ENCODE measurements around the gene PRKACA.

PRKACA gene

DNA sequence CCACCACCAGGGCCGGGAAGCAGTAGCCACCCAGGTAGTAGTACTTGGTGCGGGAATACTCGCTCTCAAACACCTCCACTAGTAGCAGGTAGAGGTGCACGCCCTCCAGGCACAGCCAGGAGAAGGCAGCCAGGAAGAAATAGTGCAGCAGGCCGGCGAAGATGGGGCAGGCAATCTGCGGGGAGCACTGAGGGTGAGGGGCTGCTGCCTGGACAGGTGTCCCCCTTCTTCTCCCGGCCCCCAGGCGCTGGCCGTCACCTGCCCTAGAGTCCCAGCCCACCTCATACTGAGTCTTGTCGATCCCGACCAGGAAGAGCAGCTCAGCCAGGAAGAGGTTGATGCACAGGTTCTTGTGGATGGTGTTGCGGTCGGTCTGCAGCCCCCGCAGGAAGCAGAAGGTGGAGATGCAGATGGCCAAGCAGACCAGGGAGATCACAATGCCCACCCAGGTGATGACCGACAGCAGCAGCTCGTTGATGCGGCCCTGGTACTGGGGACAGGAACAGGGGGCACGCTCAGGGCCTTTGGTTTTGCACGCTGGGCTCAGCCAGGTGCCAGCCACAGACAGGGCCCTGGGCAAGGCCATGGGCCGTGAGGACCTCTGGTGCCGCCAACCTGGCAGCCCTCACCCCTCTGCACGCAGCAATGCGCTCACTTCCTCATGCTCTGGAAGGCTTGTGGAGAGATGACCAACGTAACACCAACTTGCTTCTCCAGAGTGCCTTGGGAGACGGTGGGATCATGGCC lies 39.6 kb upstream of the PRKACA start:
- Histone ChIP-seq H3K27me3 (ENCODE audit: low read depth, low read length) (no peaks in the 10 kb centered on the region), H3K4me1 (ENCODE audit: control insufficient read depth in 1 of 2, insufficient read depth in 2 of 2, low read length in 2 of 2) (no peaks in the 10 kb centered on the region), H3K4me3 (ENCODE audit: low read depth in 1 of 2, low read length in 2 of 2) (no peak overlapping the region), H3K27ac (ENCODE audit: low read length) (no peak overlapping the region), H3K36me3 (ENCODE audit: control insufficient read depth in 1 of 2, insufficient read depth in 2 of 2, low read length in 2 of 2) (peaks cover 17 to 63% of the 10 kb centered on the region in 2 donors), H3K9me3 (ENCODE audit: control insufficient read depth in 1 of 2, low read length in 2 of 2) (no peaks in the 10 kb centered on the region)

DNA sequence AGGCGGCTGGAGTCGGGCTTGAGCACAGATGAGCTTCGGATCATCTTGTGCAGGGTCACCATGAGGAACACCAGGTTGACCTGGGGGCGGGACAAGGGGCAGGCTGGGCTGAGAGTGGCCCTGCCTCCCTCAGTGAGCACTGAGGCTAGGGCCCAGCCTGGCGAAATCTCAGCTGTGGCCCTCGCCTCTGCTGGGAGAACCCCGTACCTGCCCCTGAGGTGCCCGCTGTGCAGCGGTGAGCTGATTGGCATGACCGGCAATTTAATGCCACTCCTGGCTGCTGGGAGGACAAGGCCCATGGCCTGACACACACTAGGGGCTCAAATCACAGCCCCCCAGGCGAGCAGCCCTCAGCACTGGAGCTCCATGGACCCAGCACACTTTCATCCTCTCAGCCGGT lies 38.6 kb upstream of the PRKACA start:
- no peaks in the 10 kb centered on the region for H3K27me3 ChIP-seq (ENCODE audit: low read depth, low read length)
- no peak overlapping the region for H3K27ac ChIP-seq (ENCODE audit: low read length)
- no peak overlapping the region for H3K4me3 ChIP-seq (ENCODE audit: low read depth in 1 of 2, low read length in 2 of 2)
- peaks cover 20 to 68% of the 10 kb centered on the region in 2 donors for H3K36me3 ChIP-seq (ENCODE audit: control insufficient read depth in 1 of 2, insufficient read depth in 2 of 2, low read length in 2 of 2)
- H3K9me3 ChIP-seq (ENCODE audit: control insufficient read depth in 1 of 2, low read length in 2 of 2), result no peaks in the 10 kb centered on the region
- H3K4me1 ChIP-seq (ENCODE audit: control insufficient read depth in 1 of 2, insufficient read depth in 2 of 2, low read length in 2 of 2), result no peaks in the 10 kb centered on the region

DNA sequence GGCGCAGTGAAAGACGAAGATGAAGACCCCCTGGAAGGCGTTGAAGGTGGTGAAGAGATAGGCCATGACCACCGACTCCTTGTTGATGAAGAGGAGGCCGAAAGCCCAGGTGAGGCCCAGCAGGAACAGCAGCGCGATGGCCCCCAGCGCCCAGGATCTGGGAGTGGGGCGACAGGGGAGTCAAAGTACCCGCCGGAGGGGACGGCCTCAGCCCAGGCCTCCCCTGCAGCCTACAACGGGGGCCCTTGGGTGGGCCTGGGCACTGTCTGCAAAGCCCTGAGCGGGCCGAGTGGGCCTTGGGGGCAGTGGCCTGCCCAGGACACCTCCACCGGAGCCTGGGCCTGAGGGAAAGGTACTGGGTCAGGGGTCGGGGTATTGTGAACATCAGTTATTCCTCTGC lies 37.8 kb upstream of the PRKACA start:
- Histone ChIP-seq H3K4me3 (ENCODE audit: low read depth in 1 of 2, low read length in 2 of 2) (no peak overlapping the region), H3K4me1 (ENCODE audit: control insufficient read depth in 1 of 2, insufficient read depth in 2 of 2, low read length in 2 of 2) (peaks cover 1 to 5% of the 10 kb centered on the region in 2 donors), H3K9me3 (ENCODE audit: control insufficient read depth in 1 of 2, low read length in 2 of 2) (no peaks in the 10 kb centered on the region), H3K36me3 (ENCODE audit: control insufficient read depth in 1 of 2, insufficient read depth in 2 of 2, low read length in 2 of 2) (peaks cover 20 to 68% of the 10 kb centered on the region in 2 donors), H3K27ac (ENCODE audit: low read length) (no peak overlapping the region), H3K27me3 (ENCODE audit: low read depth, low read length) (no peaks in the 10 kb centered on the region)

- H3K36me3 ChIP-seq (ENCODE audit: control insufficient read depth in 1 of 2, insufficient read depth in 2 of 2, low read length in 2 of 2), result peaks cover 15 to 45% of the 10 kb centered on the region in 2 donors
- H3K4me3 ChIP-seq (ENCODE audit: low read depth in 1 of 2, low read length in 2 of 2), result no peak overlapping the region
- no peaks in the 10 kb centered on the region for H3K9me3 ChIP-seq (ENCODE audit: control insufficient read depth in 1 of 2, low read length in 2 of 2)
These were observed 35.2 kb upstream of the PRKACA start for GRCh38 chr19:14152713-14153112.

DNA sequence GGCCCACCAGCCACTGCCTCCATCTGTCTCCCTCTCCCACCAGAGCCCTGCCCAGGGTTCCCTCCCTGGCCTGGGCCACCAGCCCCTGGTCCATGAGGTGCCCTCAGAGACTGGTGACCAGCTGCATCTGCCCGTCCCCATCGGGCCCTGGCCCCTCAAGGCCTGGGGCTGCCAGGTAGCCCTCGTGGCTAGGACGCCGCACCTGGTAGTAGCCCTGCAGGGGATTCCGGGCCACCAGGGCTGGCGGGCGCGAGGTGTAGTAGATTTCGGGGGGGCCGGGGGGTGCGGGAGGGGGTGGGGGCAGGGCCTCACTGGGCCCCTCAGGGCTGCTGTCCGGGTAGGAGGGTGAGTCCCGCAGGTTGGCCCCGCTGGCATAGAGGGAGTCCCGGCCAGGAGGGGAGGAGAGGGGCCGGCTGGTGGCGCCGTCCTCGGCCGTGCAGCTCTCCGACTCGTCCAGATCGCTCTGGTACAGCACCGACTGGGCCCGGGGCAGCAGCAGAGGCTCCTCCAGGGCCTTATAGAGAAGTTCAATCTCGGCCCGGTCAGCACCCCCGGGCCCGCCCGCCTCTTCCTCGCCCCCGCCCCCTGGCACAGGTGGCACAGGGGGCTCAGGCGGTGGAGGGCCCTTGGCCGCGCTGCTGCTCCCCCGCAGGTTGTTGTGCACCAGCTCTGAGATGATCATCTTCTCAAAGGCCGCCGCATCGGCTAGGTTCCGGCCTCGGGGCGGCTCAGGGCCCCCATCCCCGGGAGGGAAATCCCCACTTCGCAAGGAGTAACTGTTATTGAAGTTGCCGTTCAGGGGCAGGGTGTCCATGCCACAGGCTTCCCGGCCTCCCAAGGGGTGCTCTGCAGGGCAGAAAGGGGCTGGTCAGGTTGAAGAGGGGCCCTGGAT lies 33.5 kb upstream of the PRKACA start:
- Histone ChIP-seq H3K27ac (ENCODE audit: low read length) (no peak overlapping the region), H3K4me3 (ENCODE audit: low read depth in 1 of 2, low read length in 2 of 2) (no peak overlapping the region), H3K4me1 (ENCODE audit: control insufficient read depth in 1 of 2, insufficient read depth in 2 of 2, low read length in 2 of 2) (peaks cover 14 to 27% of the 10 kb centered on the region in 2 donors), H3K36me3 (ENCODE audit: control insufficient read depth in 1 of 2, insufficient read depth in 2 of 2, low read length in 2 of 2) (peaks cover 10 to 29% of the 10 kb centered on the region in 2 donors), H3K9me3 (ENCODE audit: control insufficient read depth in 1 of 2, low read length in 2 of 2) (no peaks in the 10 kb centered on the region), H3K27me3 (ENCODE audit: low read depth, low read length) (no peaks in the 10 kb centered on the region)

More at GRCh38 chr19:14152713-14153112, 35.2 kb upstream of the PRKACA start:
- Histone ChIP-seq H3K27me3 (ENCODE audit: low read depth, low read length) (no peaks in the 10 kb centered on the region), H3K27ac (ENCODE audit: low read length) (no peak overlapping the region), H3K4me1 (ENCODE audit: control insufficient read depth in 1 of 2, insufficient read depth in 2 of 2, low read length in 2 of 2) (peaks cover 14 to 27% of the 10 kb centered on the region in 2 donors)

GRCh38 chr19:14150041-14150769 lies 32.6 kb upstream of the PRKACA start:
- H3K27ac ChIP-seq (ENCODE audit: low read length), result peak overlapping the region; percentile 23
- H3K4me3 ChIP-seq (ENCODE audit: low read depth in 1 of 2, low read length in 2 of 2), result peak overlapping the region; percentile 37 to 47
- peaks cover 5 to 22% of the 10 kb centered on the region in 2 donors for H3K36me3 ChIP-seq (ENCODE audit: control insufficient read depth in 1 of 2, insufficient read depth in 2 of 2, low read length in 2 of 2)
- H3K27me3 ChIP-seq (ENCODE audit: low read depth, low read length), result no peaks in the 10 kb centered on the region
- H3K9me3 ChIP-seq (ENCODE audit: control insufficient read depth in 1 of 2, low read length in 2 of 2), result no peaks in the 10 kb centered on the region
- peaks cover 14 to 27% of the 10 kb centered on the region in 2 donors for H3K4me1 ChIP-seq (ENCODE audit: control insufficient read depth in 1 of 2, insufficient read depth in 2 of 2, low read length in 2 of 2)

- H3K9me3 ChIP-seq (ENCODE audit: control insufficient read depth in 1 of 2, low read length in 2 of 2), result no peaks in the 10 kb centered on the region
- H3K27ac ChIP-seq (ENCODE audit: low read length), result peak overlapping the region; percentile 69
- peak overlapping the region; percentile 37 to 47 for H3K4me3 ChIP-seq (ENCODE audit: low read depth in 1 of 2, low read length in 2 of 2)
- H3K36me3 ChIP-seq (ENCODE audit: control insufficient read depth in 1 of 2, insufficient read depth in 2 of 2, low read length in 2 of 2), result peaks cover 5 to 17% of the 10 kb centered on the region in 2 donors
- H3K27me3 ChIP-seq (ENCODE audit: low read depth, low read length), result no peaks in the 10 kb centered on the region
- peaks cover 14 to 27% of the 10 kb centered on the region in 2 donors for H3K4me1 ChIP-seq (ENCODE audit: control insufficient read depth in 1 of 2, insufficient read depth in 2 of 2, low read length in 2 of 2)
These were observed 32.0 kb upstream of the PRKACA start for GRCh38 chr19:14149509-14149994.

GRCh38 chr19:14148751-14149410 lies 31.3 kb upstream of the PRKACA start:
- Histone ChIP-seq H3K9me3 (ENCODE audit: control insufficient read depth in 1 of 2, low read length in 2 of 2) (no peaks in the 10 kb centered on the region), H3K4me1 (ENCODE audit: control insufficient read depth in 1 of 2, insufficient read depth in 2 of 2, low read length in 2 of 2) (peaks cover 14 to 27% of the 10 kb centered on the region in 2 donors), H3K27me3 (ENCODE audit: low read depth, low read length) (no peaks in the 10 kb centered on the region), H3K36me3 (ENCODE audit: control insufficient read depth in 1 of 2, insufficient read depth in 2 of 2, low read length in 2 of 2) (peaks cover 5 to 17% of the 10 kb centered on the region in 2 donors), H3K27ac (ENCODE audit: low read length) (peak overlapping the region; percentile 69), H3K4me3 (ENCODE audit: low read depth in 1 of 2, low read length in 2 of 2) (peak overlapping the region in 1 of 2 donors; percentile 47)

GRCh38 chr19:14147797-14148605 lies 30.4 kb upstream of the PRKACA start:
- peaks cover 14 to 27% of the 10 kb centered on the region in 2 donors for H3K4me1 ChIP-seq (ENCODE audit: control insufficient read depth in 1 of 2, insufficient read depth in 2 of 2, low read length in 2 of 2)
- no peaks in the 10 kb centered on the region for H3K27me3 ChIP-seq (ENCODE audit: low read depth, low read length)
- peak overlapping the region in 1 of 2 donors; percentile 47 for H3K4me3 ChIP-seq (ENCODE audit: low read depth in 1 of 2, low read length in 2 of 2)
- H3K9me3 ChIP-seq (ENCODE audit: control insufficient read depth in 1 of 2, low read length in 2 of 2), result no peaks in the 10 kb centered on the region
- peak overlapping the region; percentile 36 for H3K27ac ChIP-seq (ENCODE audit: low read length)
- H3K36me3 ChIP-seq (ENCODE audit: control insufficient read depth in 1 of 2, insufficient read depth in 2 of 2, low read length in 2 of 2), result peaks cover 5 to 14% of the 10 kb centered on the region in 2 donors

- peaks cover 14 to 27% of the 10 kb centered on the region in 2 donors for H3K4me1 ChIP-seq (ENCODE audit: control insufficient read depth in 1 of 2, insufficient read depth in 2 of 2, low read length in 2 of 2)
- H3K27ac ChIP-seq (ENCODE audit: low read length), result no peak overlapping the region
- H3K4me3 ChIP-seq (ENCODE audit: low read depth in 1 of 2, low read length in 2 of 2), result no peak overlapping the region
- no peaks in the 10 kb centered on the region for H3K27me3 ChIP-seq (ENCODE audit: low read depth, low read length)
- H3K9me3 ChIP-seq (ENCODE audit: control insufficient read depth in 1 of 2, low read length in 2 of 2), result no peaks in the 10 kb centered on the region
- peaks cover 0 to 2% of the 10 kb centered on the region in 2 donors for H3K36me3 ChIP-seq (ENCODE audit: control insufficient read depth in 1 of 2, insufficient read depth in 2 of 2, low read length in 2 of 2)
These were observed 29.2 kb upstream of the PRKACA start for GRCh38 chr19:14146789-14147216.

All from muscle layer of duodenum (tissue), 2 donors.